ENCODE data around the gene SF3B2. TPM values are rescaled to one million over a fixed set of nuclear protein-coding genes. Genes with fewer than 3 reads are reported as not detected.

Gene SF3B2
- total RNA-seq, 1 experiment from 2014 or later, result 237 TPM

DNA sequence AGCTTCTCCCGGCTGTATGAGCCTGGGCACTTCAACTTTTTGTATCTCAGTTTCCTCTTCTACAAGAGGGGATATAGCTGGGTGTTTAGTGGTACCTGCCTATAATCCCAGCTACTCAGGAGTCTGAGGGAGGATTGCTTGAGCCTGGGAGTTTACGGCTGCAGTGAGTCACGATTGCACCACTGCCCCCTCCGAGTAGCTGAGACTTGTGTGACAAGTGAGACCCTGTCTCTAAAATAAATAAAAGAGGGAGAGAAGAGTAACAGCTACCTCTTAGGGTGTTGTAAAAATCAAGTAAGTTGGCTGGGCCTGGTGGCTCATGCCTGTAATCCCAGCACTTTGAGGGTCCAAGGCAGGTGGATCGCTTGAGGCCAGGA is 15.8 kb upstream of the SF3B2 start:
- no peaks in the 10 kb centered on the region for H3K79me2 ChIP-seq (ENCODE audit: insufficient read depth, low read length)
- WGBS (ENCODE audit: extremely low coverage, insufficient read length, low lambda C conversion rate), result no CpG with 5 or more reads among the region's 5 CpGs
- peaks cover 18 to 23% of the 10 kb centered on the region in 2 experiments for H3K9me3 Mint-ChIP-seq

More for the DNA sequence above, 15.8 kb upstream of the SF3B2 start:
- Histone ChIP-seq H3K4ac (ENCODE audit: low read depth, low read length) (no peak overlapping the region), H2BK120ac (ENCODE audit: low read depth, low read length, poor library complexity, severe bottlenecking) (no peak overlapping the region), H3K79me1 (ENCODE audit: insufficient read depth, low read depth, low read length, poor library complexity, severe bottlenecking) (no peaks in the 10 kb centered on the region), H2BK15ac (ENCODE audit: low read depth, low read length) (no peak overlapping the region; the same call in 1 of the 2 replicates), H3K9me3 (ENCODE audit: control insufficient read depth, low read depth, low read length) (peaks cover 8% of the 10 kb centered on the region), H3K56ac (ENCODE audit: insufficient read length, low read depth, low read length) (no peak overlapping the region), H3K23me2 (ENCODE audit: insufficient read length, low read depth, low read length, poor library complexity, severe bottlenecking) (no peaks in the 10 kb centered on the region), H3K14ac (ENCODE audit: insufficient read depth, low read length) (no peak overlapping the region), H3K4me2 (ENCODE audit: insufficient read depth, insufficient read length, low read length) (no peak overlapping the region), H4K8ac (replicated peaks; ENCODE audit: insufficient read length, low read depth, low read length) (no peak overlapping the region), H2BK20ac (ENCODE audit: low read depth, low read length, poor library complexity, severe bottlenecking) (no peak overlapping the region), H2AFZ (ENCODE audit: low read length) (no peak overlapping the region), H3T11ph (ENCODE audit: low read length) (no peak overlapping the region), H3K23ac (ENCODE audit: insufficient read length, low read depth, low read length) (no peak overlapping the region), H3K27ac (ENCODE audit: insufficient read length, low read depth, low read length) (no peak overlapping the region), H2AK5ac (ENCODE audit: insufficient read length, low read length) (no peak overlapping the region), H3K27me3 (ENCODE audit: insufficient read depth, low read length) (no peaks in the 10 kb centered on the region), H3K18ac (ENCODE audit: insufficient read length, low read depth, low read length) (no peak overlapping the region), H2BK5ac (ENCODE audit: insufficient read length, low read length) (no peak overlapping the region), H3K4me1 (ENCODE audit: insufficient read depth, low read length) (no peaks in the 10 kb centered on the region), H2BK12ac (ENCODE audit: insufficient read length, low read depth, low read length) (no peak overlapping the region), H4K20me1 (ENCODE audit: control insufficient read depth, insufficient read depth, insufficient read length) (no peaks in the 10 kb centered on the region), H4K5ac (ENCODE audit: insufficient read length, low read depth, low read length) (no peak overlapping the region), H3K9ac (ENCODE audit: extremely low read depth, insufficient read length, low read length) (no peak overlapping the region), H4K91ac (ENCODE audit: insufficient read length, low read depth, low read length) (no peak overlapping the region)
- Mint-ChIP-seq H3K27ac (no peak overlapping the region), H3K36me3 (ENCODE audit: insufficient read depth in 1 of 3, low read depth in 3 of 3) (peaks cover 1 to 6% (median 3%) of the 10 kb centered on the region in 3 experiments; a peak in 5 of 7 replicates), H3K27me3 (ENCODE audit: low read depth) (peaks cover 21% of the 10 kb centered on the region), H3K4me3 (no peak overlapping the region), H3K4me1 (no peaks in the 10 kb centered on the region)
- DNase-seq, result no peak
- TF ChIP-seq, protein P1, sequence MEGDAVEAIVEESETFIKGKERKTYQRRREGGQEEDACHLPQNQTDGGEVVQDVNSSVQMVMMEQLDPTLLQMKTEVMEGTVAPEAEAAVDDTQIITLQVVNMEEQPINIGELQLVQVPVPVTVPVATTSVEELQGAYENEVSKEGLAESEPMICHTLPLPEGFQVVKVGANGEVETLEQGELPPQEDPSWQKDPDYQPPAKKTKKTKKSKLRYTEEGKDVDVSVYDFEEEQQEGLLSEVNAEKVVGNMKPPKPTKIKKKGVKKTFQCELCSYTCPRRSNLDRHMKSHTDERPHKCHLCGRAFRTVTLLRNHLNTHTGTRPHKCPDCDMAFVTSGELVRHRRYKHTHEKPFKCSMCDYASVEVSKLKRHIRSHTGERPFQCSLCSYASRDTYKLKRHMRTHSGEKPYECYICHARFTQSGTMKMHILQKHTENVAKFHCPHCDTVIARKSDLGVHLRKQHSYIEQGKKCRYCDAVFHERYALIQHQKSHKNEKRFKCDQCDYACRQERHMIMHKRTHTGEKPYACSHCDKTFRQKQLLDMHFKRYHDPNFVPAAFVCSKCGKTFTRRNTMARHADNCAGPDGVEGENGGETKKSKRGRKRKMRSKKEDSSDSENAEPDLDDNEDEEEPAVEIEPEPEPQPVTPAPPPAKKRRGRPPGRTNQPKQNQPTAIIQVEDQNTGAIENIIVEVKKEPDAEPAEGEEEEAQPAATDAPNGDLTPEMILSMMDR (conservative IDR thresholded peaks at IDR 0.05), result no peak
